Neural crest cell (in vitro differentiated cells): ENCODE data around the gene FRMPD2. TPM values are rescaled to one million over a fixed set of nuclear protein-coding genes. Genes with fewer than 3 reads are reported as not detected.

Experiments
- DNase-seq: peaks from one replicate; pipeline ENCODE4 v3.0.0; 2021; ENCODE audit warnings: low read depth, mixed read lengths, low spot score
- H3K27ac Mint-ChIP-seq: one replicate; pipeline ENCODE4 v1.8.0; 2021; ENCODE audit warnings: mild to moderate bottlenecking, mixed read lengths; ENCODE audit not compliant: unreplicated experiment
- H3K27me3 Mint-ChIP-seq: 2 replicates; pipeline ENCODE4 v1.8.0; 2021; ENCODE audit warnings: low read depth, mild to moderate bottlenecking, mixed read lengths
- H3K36me3 Mint-ChIP-seq: 2 replicates; pipeline ENCODE4 v1.8.0; 2021; ENCODE audit warnings: low read depth, mild to moderate bottlenecking, mixed read lengths
- H3K4me1 Mint-ChIP-seq: 2 replicates; pipeline ENCODE4 v1.8.0; 2021; ENCODE audit warnings: mixed read lengths
- H3K4me3 Mint-ChIP-seq: one replicate; pipeline ENCODE4 v1.8.0; 2021; ENCODE audit warnings: mild to moderate bottlenecking, mixed read lengths
- H3K9me3 Mint-ChIP-seq: 2 replicates; pipeline ENCODE4 v1.8.0; 2021; ENCODE audit warnings: mixed read lengths
- CTCF ChIP-seq: fragments of 200-600 bp; sonication (generic); conservative IDR thresholded peaks from 2 replicates; pipeline ENCODE4 v1.5.0; 2021; ENCODE audit warnings: antibody characterized with exemption, mild to moderate bottlenecking
- long read RNA-seq: library from polyadenylated mRNA; unstranded; transcript quantifications from one replicate; pipeline ENCODE4 v2.0.0, GENCODE V29; 2020
- total RNA-seq: library from RNA; stranded (reverse); gene quantifications from 2 replicates; pipeline ENCODE4 v1.2.1, GENCODE V29; 2021

Gene FRMPD2
- 0.26 TPM in 1 of 2 replicates, not detected in the other for total RNA-seq
- long read RNA-seq, result 0 reads

GRCh38 chr10:48274636-48275035 is at the start of gene FRMPD2:
FRMPD2 (minus strand) TSS chr10:48274696; CDS start chr10:48274567, 129 bp downstream.
- no peak for DNase-seq
- peaks cover 3% of the 10 kb centered on the region for H3K4me1 Mint-ChIP-seq
- peaks cover 8% of the 10 kb centered on the region for H3K27me3 Mint-ChIP-seq
- H3K9me3 Mint-ChIP-seq, result peaks cover 3% of the 10 kb centered on the region
- H3K36me3 Mint-ChIP-seq, result no peaks in the 10 kb centered on the region
- H3K4me3 Mint-ChIP-seq, result no peak within 1 kb of the TSS
- H3K27ac Mint-ChIP-seq, result peak within 1 kb of the TSS; percentile 86
- TF ChIP-seq CTCF, result no peak

DNA sequence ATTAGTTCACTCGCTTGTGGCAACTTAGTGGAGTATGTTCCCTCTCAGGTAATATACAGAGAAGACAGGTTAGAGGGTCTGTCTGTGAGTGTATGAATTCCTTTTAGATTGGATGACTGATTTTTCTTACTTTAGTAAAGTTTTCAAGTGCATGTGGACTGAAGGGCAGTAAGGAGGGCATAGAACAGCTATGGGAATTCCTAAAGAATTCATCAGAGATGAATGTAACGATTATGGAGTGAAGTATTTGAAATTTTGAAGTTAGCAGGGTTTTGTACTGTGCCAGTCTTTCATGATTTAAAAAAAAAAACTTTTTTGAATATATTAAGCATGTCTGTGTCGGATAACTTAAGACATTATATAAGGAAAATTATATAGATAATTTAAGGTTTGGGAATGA is 47.5 kb upstream of the FRMPD2 start:
- Mint-ChIP-seq H3K27me3 (no peaks in the 10 kb centered on the region), H3K4me3 (no peak overlapping the region), H3K4me1 (peaks cover 3% of the 10 kb centered on the region), H3K9me3 (no peaks in the 10 kb centered on the region), H3K27ac (no peak overlapping the region), H3K36me3 (no peaks in the 10 kb centered on the region)
- no peak for TF ChIP-seq CTCF
- no peak for DNase-seq

DNA sequence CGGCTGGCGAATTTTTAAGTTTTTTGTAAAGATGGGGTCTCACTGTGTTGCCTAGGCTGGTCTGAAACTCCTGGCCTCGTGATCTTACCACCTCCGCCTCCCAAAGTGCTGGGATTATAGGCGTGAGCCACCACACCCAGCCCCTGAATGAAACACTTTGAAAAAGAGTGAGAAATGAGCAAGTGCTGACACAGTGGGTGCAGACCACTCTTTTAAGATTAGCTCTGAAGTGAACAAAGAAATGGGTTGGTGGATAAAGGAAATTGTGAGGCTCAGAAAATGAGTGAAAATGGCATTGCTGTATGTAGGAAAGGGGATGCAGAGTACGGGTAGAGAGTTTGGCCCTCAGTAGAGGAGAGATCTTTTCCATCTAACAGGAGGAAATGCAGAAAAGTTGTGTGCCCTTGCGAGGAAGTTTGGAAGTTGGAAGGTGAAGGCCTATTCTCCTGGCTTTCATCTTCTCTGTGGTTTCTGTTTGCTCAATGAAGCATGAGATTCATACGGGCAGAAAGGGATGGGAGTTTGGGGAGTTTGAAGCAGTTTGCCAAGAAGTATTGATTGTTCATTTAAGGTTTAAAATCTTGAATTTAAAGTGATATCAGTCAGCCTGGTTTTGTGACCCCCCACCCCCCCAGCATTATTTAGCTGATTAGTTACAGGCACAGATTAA is 43.0 kb upstream of the FRMPD2 start:
- no peak for TF ChIP-seq CTCF
- no peak overlapping the region for H3K27ac Mint-ChIP-seq
- no peak overlapping the region for H3K4me3 Mint-ChIP-seq
- no peaks in the 10 kb centered on the region for H3K27me3 Mint-ChIP-seq
- no peaks in the 10 kb centered on the region for H3K36me3 Mint-ChIP-seq
- no peaks in the 10 kb centered on the region for H3K9me3 Mint-ChIP-seq
- no peak for DNase-seq
- no peaks in the 10 kb centered on the region for H3K4me1 Mint-ChIP-seq

- no peaks in the 10 kb centered on the region for H3K27me3 Mint-ChIP-seq
- no peak for DNase-seq
- H3K27ac Mint-ChIP-seq, result no peak overlapping the region
- H3K36me3 Mint-ChIP-seq, result no peaks in the 10 kb centered on the region
- H3K4me3 Mint-ChIP-seq, result no peak overlapping the region
- no peak for TF ChIP-seq CTCF
- no peaks in the 10 kb centered on the region for H3K9me3 Mint-ChIP-seq
- H3K4me1 Mint-ChIP-seq, result no peaks in the 10 kb centered on the region
These were observed 41.7 kb upstream of the FRMPD2 start for GRCh38 chr10:48316236-48316635.

- DNase-seq, result no peak
These were observed 39.6 kb upstream of the FRMPD2 start for GRCh38 chr10:48314107-48314506.

More at GRCh38 chr10:48314107-48314506, 39.6 kb upstream of the FRMPD2 start:
- H3K27ac Mint-ChIP-seq, result no peak overlapping the region
- no peaks in the 10 kb centered on the region for H3K36me3 Mint-ChIP-seq
- H3K4me1 Mint-ChIP-seq, result peaks cover 8% of the 10 kb centered on the region
- H3K4me3 Mint-ChIP-seq, result no peak overlapping the region
- no peaks in the 10 kb centered on the region for H3K9me3 Mint-ChIP-seq
- no peaks in the 10 kb centered on the region for H3K27me3 Mint-ChIP-seq
- TF ChIP-seq CTCF, result no peak
